Testis (tissue), 3 donors: ENCODE measurements around the gene CTBP2. TPM values are rescaled to one million over a fixed set of nuclear protein-coding genes. Genes with fewer than 3 reads are reported as not detected.
A peak's percentile ranks its signal among the peaks of the same experiment; 100 is the strongest.

ENCODE experiments used
- DNase-seq: peaks from one replicate; pipeline ENCODE4 v3.0.0-alpha.2; 2019
- H3K27ac ChIP-seq, 2 donors: fragments of 200-600 bp; sonication (generic); one replicate each; pipeline ENCODE4 v1.5.1; 2019
- H3K27me3 ChIP-seq: fragments of 200-600 bp; sonication (generic); one replicate; pipeline ENCODE4 v1.5.1; 2019
- H3K36me3 ChIP-seq: fragments of 200-600 bp; sonication (generic); one replicate; pipeline ENCODE4 v1.5.1; 2017; ENCODE audit warnings: low read depth; ENCODE audit errors: missing control alignments
- H3K4me1 ChIP-seq: fragments of 200-600 bp; sonication (generic); one replicate; pipeline ENCODE4 v1.5.1; 2019
- H3K4me3 ChIP-seq, 2 donors: fragments of 200-600 bp; sonication (generic); one replicate each; pipeline ENCODE4 v1.5.1; 2017 to 2019
- H3K9me3 ChIP-seq: fragments of 200-600 bp; sonication (generic); one replicate; pipeline ENCODE4 v1.5.1; 2017
- CTCF ChIP-seq, 3 experiments: fragments of 450-650 bp in 2 of 3; fragments of 200-600 bp in 1 of 3; sonication (generic) in 1 of 3; IDR thresholded peaks; one replicate each; pipeline ENCODE4 v1.5.1; 2016 to 2019; ENCODE audit warnings: antibody characterized with exemption in 3 of 3, mild to moderate bottlenecking in 2 of 3, moderate library complexity in 1 of 3
- POLR2A ChIP-seq: fragments of 450-650 bp; IDR thresholded peaks from one replicate; pipeline ENCODE4 v1.6.1; 2017; ENCODE audit warnings: antibody characterized with exemption, mild to moderate bottlenecking, moderate library complexity
- WGBS, 2 donors: methylation state at CpG; one replicate each; pipeline ENCODE4 v1.1.5; 2018; 5-methylcytosine and 5-hydroxymethylcytosine counted together
- intact Hi-C: fragments of 100-400 bp; cut with DNase I; formaldehyde crosslinking; loops from one replicate; pipeline ENCODE4 v1.15.1; 2023; ENCODE audit warnings: low total_unique reads
- polyA plus RNA-seq: library from polyadenylated mRNA; stranded (reverse); fragments of 350-450 nt; fragmentation: Illumina TruSeq; extraction: RNeasy Lipid Tissue Mini Kit (QIAGEN cat#74804); gene quantifications from one replicate; pipeline ENCODE4 v1.2.3, GENCODE V29; 2014; ENCODE audit warnings: low read depth, low replicate concordance; ENCODE audit not compliant: insufficient read depth
- total RNA-seq, 2 donors: library from RNA; depleted of rRNA; stranded (reverse); fragments of >200 nt; gene quantifications; one replicate each; pipeline ENCODE4 v1.2.3, GENCODE V29; 2016

CTBP2 gene
- total and polyA plus RNA-seq, 3 donors from 2014 or later, result 44.7 to 79.5 (median 52.4) TPM

GRCh38 chr10:125149680-125150047, 10.7 kb downstream of the CTBP2 start:
- 70 to 72% methylated on average over 7 of the region's 7 CpGs for WGBS, 2 donors
- Histone ChIP-seq H3K36me3 (no peaks in the 10 kb centered on the region), H3K9me3 (no peaks in the 10 kb centered on the region), H3K27ac (peak overlapping the region; percentile 1 to 19), H3K4me1 (peaks cover 91% of the 10 kb centered on the region), H3K27me3 (no peaks in the 10 kb centered on the region), H3K4me3 (no peak overlapping the region)
- intact Hi-C loops, result no loop called here
- TF ChIP-seq POLR2A (no peak), CTCF (IDR thresholded peaks at IDR 0.05) (no peak)
- no peak for DNase-seq

GRCh38 chr10:125149036-125149679, 11.2 kb downstream of the CTBP2 start:
- H3K36me3 ChIP-seq, result no peaks in the 10 kb centered on the region
- H3K4me3 ChIP-seq, result no peak overlapping the region
- peak overlapping the region; percentile 1 to 19 for H3K27ac ChIP-seq
- H3K9me3 ChIP-seq, result no peaks in the 10 kb centered on the region
- DNase-seq, result peak; percentile 70
- TF ChIP-seq CTCF (IDR thresholded peaks at IDR 0.05), result no peak
- TF ChIP-seq POLR2A, result no peak
- 81 to 86% methylated on average over 7 to 12 of the region's 12 CpGs for WGBS, 2 donors
- H3K4me1 ChIP-seq, result peaks cover 91% of the 10 kb centered on the region
- intact Hi-C loops, result no loop called here
- no peaks in the 10 kb centered on the region for H3K27me3 ChIP-seq

- intact Hi-C loops, result no loop called here
- Histone ChIP-seq H3K36me3 (no peaks in the 10 kb centered on the region), H3K27me3 (no peaks in the 10 kb centered on the region), H3K4me1 (peaks cover 88% of the 10 kb centered on the region), H3K27ac (peak overlapping the region in 1 of 2 donors; percentile 68), H3K4me3 (no peak overlapping the region), H3K9me3 (no peaks in the 10 kb centered on the region)
- TF ChIP-seq POLR2A (no peak), CTCF (IDR thresholded peaks at IDR 0.05) (no peak)
- no peak for DNase-seq
- 64 to 71% methylated on average over 4 of the region's 4 CpGs for WGBS, 2 donors
These were observed 11.8 kb downstream of the CTBP2 start for GRCh38 chr10:125148528-125148927.

GRCh38 chr10:125147971-125148439, 12.4 kb downstream of the CTBP2 start:
- TF ChIP-seq POLR2A, result no peak
- TF ChIP-seq CTCF (IDR thresholded peaks at IDR 0.05), result no peak
- H3K4me1 ChIP-seq, result peaks cover 82% of the 10 kb centered on the region
- no peaks in the 10 kb centered on the region for H3K36me3 ChIP-seq
- H3K27me3 ChIP-seq, result no peaks in the 10 kb centered on the region
- WGBS, 2 donors, result 52 to 63% methylated on average over 7 of the region's 7 CpGs
- peak overlapping the region; percentile 46 to 56 for H3K27ac ChIP-seq
- H3K4me3 ChIP-seq, result no peak overlapping the region
- H3K9me3 ChIP-seq, result no peaks in the 10 kb centered on the region
- no peak for DNase-seq
- intact Hi-C loops, result no loop called here
